CD4-positive, CD25-positive, alpha-beta regulatory T cell (primary cell): ENCODE results near the gene SYCP2L. TPM values are rescaled to one million over a fixed set of nuclear protein-coding genes. Genes with fewer than 3 reads are reported as not detected.
"Not testable (repeated sequence)": the region's sequence is repeated elsewhere in the genome, so short reads cannot be mapped to it uniquely, and the experiment has no call there.

Experiments used
- ATAC-seq, 2 donors: fragments of 150-1000 bp; cut with Tn5 transposase; one replicate each; pipeline ENCODE4 v1.10.0; 2021; ENCODE audit warnings: low read depth in 2 of 2, moderate number of reproducible peaks in 2 of 2, moderate library complexity in 1 of 2
- DNase-seq, 3 donors: peaks; one replicate each; pipeline versions ENCODE4 v3.0.0 to v3.0.0-alpha.2; 2012 to 2022; ENCODE audit warnings: mixed read lengths in 1 of 3
- H3K27ac ChIP-seq: one replicate; pipeline ENCODE4 v1.7.0; 2013; ENCODE audit warnings: mild to moderate bottlenecking, low read length; ENCODE audit not compliant: insufficient read depth, poor library complexity, severe bottlenecking
- H3K27me3 ChIP-seq: one replicate; pipeline ENCODE4 v1.7.0; 2013; ENCODE audit warnings: low read length; ENCODE audit not compliant: control insufficient read depth, insufficient read depth
- H3K36me3 ChIP-seq: one replicate; pipeline ENCODE4 v1.7.0; 2013; ENCODE audit warnings: mild to moderate bottlenecking, low read length, moderate library complexity; ENCODE audit not compliant: control insufficient read depth, insufficient read depth
- H3K4me1 ChIP-seq: 2 replicates; pipeline ENCODE4 v1.7.0; 2013; ENCODE audit warnings: mild to moderate bottlenecking, low read length; ENCODE audit not compliant: insufficient read depth, control insufficient read depth, poor library complexity, severe bottlenecking
- H3K4me3 ChIP-seq: one replicate; pipeline ENCODE4 v1.7.0; 2013; ENCODE audit warnings: low read depth, mild to moderate bottlenecking, low read length, moderate library complexity
- H3K9me3 ChIP-seq, 2 experiments: 1 replicate in 1 of 2; 2 replicates in 1 of 2; pipeline ENCODE4 v1.7.0; 2013; ENCODE audit warnings: low read length in 2 of 2, mild to moderate bottlenecking in 1 of 2, moderate library complexity in 1 of 2; ENCODE audit not compliant: control insufficient read depth in 2 of 2
- H3K27ac Mint-ChIP-seq, 3 donors: one replicate each; pipeline ENCODE4 v1.8.0; 2020 to 2022; ENCODE audit warnings: mild to moderate bottlenecking in 3 of 3, mixed read lengths in 3 of 3, moderate library complexity in 2 of 3
- H3K27me3 Mint-ChIP-seq: one replicate; pipeline ENCODE4 v1.8.0; 2022; ENCODE audit warnings: mild to moderate bottlenecking, mixed read lengths
- H3K36me3 Mint-ChIP-seq: one replicate; pipeline ENCODE4 v1.8.0; 2020; ENCODE audit warnings: mixed read lengths
- H3K4me1 Mint-ChIP-seq, 4 donors: one replicate each; pipeline ENCODE4 v1.8.0; 2020 to 2022; ENCODE audit warnings: mixed read lengths in 4 of 4, mild to moderate bottlenecking in 1 of 4
- H3K4me3 Mint-ChIP-seq, 4 donors: one replicate each; pipeline ENCODE4 v1.8.0; 2020 to 2022; ENCODE audit warnings: mild to moderate bottlenecking in 4 of 4, mixed read lengths in 4 of 4, moderate library complexity in 3 of 4
- H3K9me3 Mint-ChIP-seq, 7 donors: one replicate each; pipeline ENCODE4 v1.8.0; 2020 to 2022; ENCODE audit warnings: mixed read lengths in 7 of 7, mild to moderate bottlenecking in 3 of 7, moderate library complexity in 2 of 7
- polyA plus RNA-seq, 4 donors: library from polyadenylated mRNA; unstranded; fragments of 300-500 nt; fragmentation: Illumina TruSeq; gene quantifications; one replicate each; pipeline ENCODE4 v1.2.3, GENCODE V29; 2021
- total RNA-seq: library from RNA; stranded (reverse); gene quantifications from one replicate; pipeline ENCODE4 v1.2.3, GENCODE V29; 2022

SYCP2L gene
- total and polyA plus RNA-seq, 5 donors from 2014 or later, result not detected

DNA sequence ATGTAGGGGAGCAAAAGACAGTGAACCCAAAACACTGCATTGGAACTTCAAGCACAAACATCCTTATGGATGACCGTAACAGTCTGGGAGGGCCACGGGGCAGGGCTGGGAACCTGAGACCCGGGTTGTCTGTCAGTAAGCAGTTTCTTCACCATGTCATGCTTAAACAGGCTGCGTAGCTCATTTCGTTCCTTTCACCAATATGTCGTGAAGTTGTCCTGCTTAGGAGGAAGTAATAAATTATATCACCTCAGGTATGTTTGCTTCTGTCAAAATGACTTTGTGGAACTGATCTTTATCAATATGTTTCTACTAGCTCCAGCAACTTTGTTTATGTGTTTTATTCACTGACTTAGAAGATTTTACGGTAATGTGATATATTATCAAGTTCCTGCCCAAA is 36.1 kb upstream of the SYCP2L start:
- Histone ChIP-seq H3K4me3 (no peak overlapping the region), H3K27ac (no peak overlapping the region), H3K27me3 (peaks cover 4% of the 10 kb centered on the region), H3K4me1 (no peaks in the 10 kb centered on the region), H3K36me3 (no peaks in the 10 kb centered on the region), H3K9me3 (peaks cover 2 to 4% of the 10 kb centered on the region in 2 experiments)
- H3K36me3 Mint-ChIP-seq, result no peaks in the 10 kb centered on the region
- H3K27ac Mint-ChIP-seq, result no peak overlapping the region
- no peak for DNase-seq
- H3K4me3 Mint-ChIP-seq, result no peak overlapping the region
- H3K9me3 Mint-ChIP-seq, result peaks cover 0 to 16% (median 4%) of the 10 kb centered on the region in 7 donors
- H3K4me1 Mint-ChIP-seq, result no peaks in the 10 kb centered on the region
- peaks cover 10% of the 10 kb centered on the region for H3K27me3 Mint-ChIP-seq
- ATAC-seq, result no peak

GRCh38 chr6:10852361-10852960 is 34.4 kb upstream of the SYCP2L start:
- no peak overlapping the region for H3K27ac Mint-ChIP-seq
- H3K9me3 Mint-ChIP-seq, result peaks cover 0 to 16% (median 4%) of the 10 kb centered on the region in 7 donors
- no peak overlapping the region for H3K4me3 Mint-ChIP-seq
- H3K4me1 Mint-ChIP-seq, result no peaks in the 10 kb centered on the region
- Histone ChIP-seq H3K9me3 (peaks cover 2 to 4% of the 10 kb centered on the region in 2 experiments), H3K4me1 (no peaks in the 10 kb centered on the region), H3K36me3 (no peaks in the 10 kb centered on the region), H3K4me3 (no peak overlapping the region), H3K27me3 (peaks cover 4% of the 10 kb centered on the region), H3K27ac (no peak overlapping the region)
- H3K27me3 Mint-ChIP-seq, result peaks cover 10% of the 10 kb centered on the region
- ATAC-seq (no peak), DNase-seq (no peak)
- no peaks in the 10 kb centered on the region for H3K36me3 Mint-ChIP-seq

- not testable (repeated sequence) for H3K36me3 Mint-ChIP-seq, H3K27me3 ChIP-seq, H3K36me3 ChIP-seq, H3K4me1 Mint-ChIP-seq, ATAC-seq, H3K27ac Mint-ChIP-seq, H3K4me3 ChIP-seq, H3K9me3 ChIP-seq, H3K27me3 Mint-ChIP-seq, H3K4me1 ChIP-seq, DNase-seq, H3K27ac ChIP-seq
- peak overlapping the region in 1 of 4 donors; percentile 63 for H3K4me3 Mint-ChIP-seq
- H3K9me3 Mint-ChIP-seq, result peaks cover 0 to 16% (median 4%) of the 10 kb centered on the region in 7 donors
Observed at GRCh38 chr6:10853849-10854300, 33.0 kb upstream of the SYCP2L start.

DNA sequence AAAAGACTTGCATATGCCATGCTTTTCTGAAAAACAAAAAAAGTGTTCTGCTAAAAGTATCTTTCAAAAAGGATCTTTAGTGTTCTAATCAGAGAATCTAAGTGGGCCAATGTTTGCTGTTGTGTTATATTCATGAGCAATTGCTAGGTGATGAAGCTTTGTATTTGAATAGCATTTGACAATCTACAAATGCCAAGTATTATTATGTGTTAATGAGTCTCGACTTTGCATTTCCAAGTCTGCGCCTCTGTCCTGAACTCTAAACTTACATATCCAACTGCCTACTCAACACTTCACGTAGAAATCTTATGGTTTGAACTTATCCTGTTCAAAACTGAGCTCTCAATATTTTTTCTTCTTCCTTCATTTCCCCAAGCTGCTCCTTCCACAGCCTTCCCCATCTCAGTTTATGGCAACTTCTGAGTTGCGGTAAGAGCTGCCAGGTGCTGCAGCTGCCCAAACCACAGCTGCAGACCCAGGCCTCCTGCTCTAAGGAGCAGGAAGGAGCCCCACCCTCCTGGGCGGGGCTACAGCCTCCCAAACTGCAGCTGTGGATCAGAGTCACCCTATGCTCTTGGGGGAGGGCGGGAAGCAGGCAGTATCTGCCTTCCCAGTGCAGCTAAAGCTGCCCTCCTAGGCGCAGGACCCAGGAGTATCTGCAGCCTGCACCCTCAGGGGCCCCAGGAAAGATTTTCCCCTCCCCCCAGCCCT is 31.8 kb upstream of the SYCP2L start:
- H3K27me3 ChIP-seq, result peaks cover 4% of the 10 kb centered on the region
- Mint-ChIP-seq H3K9me3 (peaks cover 0 to 16% (median 6%) of the 10 kb centered on the region in 7 donors), H3K36me3 (no peaks in the 10 kb centered on the region), H3K27ac (no peak overlapping the region), H3K4me3 (no peak overlapping the region), H3K27me3 (peaks cover 10% of the 10 kb centered on the region), H3K4me1 (no peaks in the 10 kb centered on the region)
- no peak for DNase-seq
- H3K36me3 ChIP-seq, result no peaks in the 10 kb centered on the region
- H3K4me1 ChIP-seq, result no peaks in the 10 kb centered on the region
- ATAC-seq, result no peak
- H3K27ac ChIP-seq, result no peak overlapping the region
- H3K4me3 ChIP-seq, result no peak overlapping the region
- H3K9me3 ChIP-seq, result peaks cover 2 to 4% of the 10 kb centered on the region in 2 experiments

DNA sequence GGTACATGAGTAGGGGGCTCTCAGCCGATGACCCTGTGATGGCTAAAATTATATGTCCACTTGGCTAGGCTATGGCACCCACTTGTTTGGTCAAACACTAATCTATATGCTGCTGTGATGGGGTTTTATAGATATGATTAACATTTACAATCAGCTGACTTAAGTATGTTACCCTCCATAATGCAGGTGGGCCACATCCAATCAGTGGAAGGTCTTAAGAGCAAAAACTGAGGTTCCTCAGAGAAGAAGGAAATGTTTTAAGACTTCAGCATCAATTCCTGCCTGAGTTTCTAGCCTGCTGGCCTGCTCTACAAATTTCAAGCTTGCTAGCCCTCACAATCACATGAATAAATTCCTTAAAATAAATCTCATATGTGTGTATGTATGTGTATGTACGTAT is 29.6 kb upstream of the SYCP2L start:
- H3K27ac ChIP-seq, result no peak overlapping the region
- Mint-ChIP-seq H3K27ac (no peak overlapping the region), H3K4me3 (no peak overlapping the region), H3K36me3 (no peaks in the 10 kb centered on the region), H3K9me3 (peaks cover 0 to 16% (median 8%) of the 10 kb centered on the region in 7 donors), H3K4me1 (no peaks in the 10 kb centered on the region), H3K27me3 (peaks cover 5% of the 10 kb centered on the region)
- H3K4me1 ChIP-seq, result no peaks in the 10 kb centered on the region
- no peaks in the 10 kb centered on the region for H3K36me3 ChIP-seq
- peaks cover 2 to 4% of the 10 kb centered on the region in 2 experiments for H3K9me3 ChIP-seq
- no peak for DNase-seq
- no peak for ATAC-seq
- H3K4me3 ChIP-seq, result no peak overlapping the region
- H3K27me3 ChIP-seq, result peaks cover under 1% of the 10 kb centered on the region

GRCh38 chr6:10861086-10861485 is 25.8 kb upstream of the SYCP2L start:
- H3K9me3 Mint-ChIP-seq, result peaks cover 0 to 3% (median 0%) of the 10 kb centered on the region in 7 donors
- H3K36me3 ChIP-seq, result no peaks in the 10 kb centered on the region

GRCh38 chr6:10862361-10862760 is 24.5 kb upstream of the SYCP2L start:
- DNase-seq (no peak), ATAC-seq (no peak)
- H3K36me3 ChIP-seq, result no peaks in the 10 kb centered on the region
- H3K9me3 ChIP-seq, result no peaks in the 10 kb centered on the region
- Mint-ChIP-seq H3K4me3 (no peak overlapping the region), H3K4me1 (no peaks in the 10 kb centered on the region), H3K27ac (no peak overlapping the region), H3K36me3 (no peaks in the 10 kb centered on the region), H3K9me3 (peaks cover 0 to 3% (median 0%) of the 10 kb centered on the region in 7 donors), H3K27me3 (no peaks in the 10 kb centered on the region)
- H3K27me3 ChIP-seq, result no peaks in the 10 kb centered on the region
- no peak overlapping the region for H3K27ac ChIP-seq
- H3K4me3 ChIP-seq, result no peak overlapping the region
- H3K4me1 ChIP-seq, result no peaks in the 10 kb centered on the region

More at GRCh38 chr6:10861086-10861485, 25.8 kb upstream of the SYCP2L start:
- no peak overlapping the region for H3K27ac Mint-ChIP-seq
- H3K36me3 Mint-ChIP-seq, result no peaks in the 10 kb centered on the region
- no peak for DNase-seq
- no peak overlapping the region for H3K4me3 Mint-ChIP-seq
- ATAC-seq, result no peak
- no peaks in the 10 kb centered on the region for H3K9me3 ChIP-seq
- H3K4me1 ChIP-seq, result no peaks in the 10 kb centered on the region
- H3K27me3 ChIP-seq, result no peaks in the 10 kb centered on the region
- no peak overlapping the region for H3K4me3 ChIP-seq
- H3K4me1 Mint-ChIP-seq, result no peaks in the 10 kb centered on the region
- H3K27me3 Mint-ChIP-seq, result no peaks in the 10 kb centered on the region
- no peak overlapping the region for H3K27ac ChIP-seq

- not testable (repeated sequence) for H3K27me3 ChIP-seq, H3K4me1 Mint-ChIP-seq, H3K9me3 ChIP-seq, H3K27ac ChIP-seq, H3K27me3 Mint-ChIP-seq, H3K9me3 Mint-ChIP-seq, H3K4me3 Mint-ChIP-seq, ATAC-seq, H3K4me1 ChIP-seq, H3K36me3 ChIP-seq, DNase-seq, H3K36me3 Mint-ChIP-seq, H3K4me3 ChIP-seq
- H3K27ac Mint-ChIP-seq, result peak overlapping the region in 1 of 3 donors; percentile 48
Observed at GRCh38 chr6:10863031-10863430, 23.8 kb upstream of the SYCP2L start.
